Measurements from ENCODE around the gene ADAMTS12.

DNA sequence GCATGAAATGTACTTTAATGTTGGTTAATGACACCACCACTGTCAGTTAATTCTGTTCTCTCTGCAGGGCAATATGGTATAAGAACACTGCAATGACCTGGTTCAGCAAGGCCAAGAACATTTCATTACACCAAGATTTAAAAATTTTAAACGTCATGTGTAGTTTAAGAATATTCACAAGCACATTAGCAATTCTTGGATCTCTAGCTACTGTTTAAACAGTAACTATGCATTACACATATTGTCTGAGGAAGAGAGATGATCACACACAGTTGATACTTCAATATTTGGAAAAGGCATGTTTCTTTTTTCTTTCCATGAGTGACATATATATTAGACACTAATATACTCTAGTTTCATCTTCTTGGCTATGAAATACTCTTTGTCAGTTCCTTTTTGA is 143.0 kb downstream of the ADAMTS12 start:
- TF ChIP-seq POLR2AphosphoS5 (IDR thresholded peaks at IDR 0.05; ENCODE audit: low read depth, low read length) (no peak), POLR2A (IDR thresholded peaks at IDR 0.05; ENCODE audit: low read depth, low read length) (no peak), SPI1 (IDR thresholded peaks at IDR 0.05; ENCODE audit: low read depth, low read length) (no peak), TAF1 (IDR thresholded peaks at IDR 0.05; ENCODE audit: low read depth, low read length) (no peak)
